ENCODE measurements around the gene PRDM16.

GRCh38 chr1:3068564-3069431 is at the start of gene PRDM16:
- TF ChIP-seq ZSCAN18 (tag by site-specific recombination; IDR thresholded peaks at IDR 0.05) (no peak), ZNF501 (tag by site-specific recombination; IDR thresholded peaks at IDR 0.05) (no peak), YY1 (tag by site-specific recombination; IDR thresholded peaks at IDR 0.05) (no peak), CTCF (tag by site-specific recombination; IDR thresholded peaks at IDR 0.05) (no peak), ZNF146 (tag by site-specific recombination; IDR thresholded peaks at IDR 0.05) (no peak), ZNF121 (tag by site-specific recombination; IDR thresholded peaks at IDR 0.05) (no peak), ZNF660 (tag by site-specific recombination; IDR thresholded peaks at IDR 0.05) (no peak), ZBTB1 (tag by site-specific recombination; IDR thresholded peaks at IDR 0.05) (no peak), ZNF138 (tag by site-specific recombination; IDR thresholded peaks at IDR 0.05; ENCODE audit: borderline replicate concordance) (no peak)
